ACC112 (cell line): Measurements from ENCODE around the gene NEFH.
A peak's percentile ranks its signal among the peaks of the same experiment; 100 is the strongest.

ENCODE experiments used
- H2AFZ ChIP-seq: fragments of 200-600 bp; sonication (generic); one replicate; pipeline ENCODE4 v1.6.0; 2017; ENCODE audit warnings: antibody characterized with exemption, low read length; ENCODE audit not compliant: unreplicated experiment
- H3K27ac ChIP-seq: fragments of 200-600 bp; sonication (generic); 2 replicates; pipeline ENCODE4 v1.5.1; 2014; ENCODE audit warnings: low read depth, mild to moderate bottlenecking, antibody characterized with exemption, low read length, moderate library complexity
- H3K27me3 ChIP-seq: fragments of 200-600 bp; sonication (generic); 2 replicates; pipeline ENCODE4 v1.6.1; 2014; ENCODE audit warnings: mild to moderate bottlenecking, antibody characterized with exemption, low read length, moderate library complexity, mixed read lengths; ENCODE audit not compliant: insufficient read depth
- H3K36me3 ChIP-seq: fragments of 200-600 bp; sonication (generic); 2 replicates; pipeline ENCODE4 v1.6.1; 2016; ENCODE audit warnings: mild to moderate bottlenecking, antibody characterized with exemption, low read length, moderate library complexity, mixed read lengths; ENCODE audit not compliant: insufficient read depth
- H3K4me1 ChIP-seq: fragments of 200-600 bp; sonication (generic); one replicate; pipeline ENCODE4 v1.6.1; 2016; ENCODE audit warnings: low read length, mixed read lengths; ENCODE audit not compliant: insufficient read depth, unreplicated experiment, control insufficient read depth
- H3K4me3 ChIP-seq: fragments of 200-600 bp; sonication (generic); 2 replicates; pipeline ENCODE4 v1.5.1; 2014; ENCODE audit warnings: mild to moderate bottlenecking, low read depth, low read length
- H3K79me2 ChIP-seq: fragments of 200-600 bp; sonication (generic); one replicate; pipeline ENCODE4 v1.6.0; 2016; ENCODE audit warnings: low read length; ENCODE audit not compliant: control insufficient read depth, unreplicated experiment, insufficient read depth

The NEFH gene

GRCh38 chr22:29503811-29504372, 23.9 kb downstream of the NEFH start:
- H3K79me2 ChIP-seq: no peaks in the 10 kb centered on the region
- H2AFZ ChIP-seq: no peak overlapping the region
- H3K4me1 ChIP-seq: peaks cover 4% of the 10 kb centered on the region
- H3K27ac ChIP-seq: no peak overlapping the region
- no peaks in the 10 kb centered on the region for H3K36me3 ChIP-seq
- H3K4me3 ChIP-seq: no peak overlapping the region
- H3K27me3 ChIP-seq: no peaks in the 10 kb centered on the region

- no peak overlapping the region for H3K4me3 ChIP-seq
- H3K36me3 ChIP-seq: no peaks in the 10 kb centered on the region
- H3K4me1 ChIP-seq: no peaks in the 10 kb centered on the region
- H3K27me3 ChIP-seq: no peaks in the 10 kb centered on the region
- no peak overlapping the region for H3K27ac ChIP-seq
- H2AFZ ChIP-seq: no peak overlapping the region
- no peaks in the 10 kb centered on the region for H3K79me2 ChIP-seq
These were observed 29.3 kb downstream of the NEFH start for GRCh38 chr22:29509298-29509697.

GRCh38 chr22:29509815-29510214, 29.8 kb downstream of the NEFH start:
- Histone ChIP-seq H3K27me3 (no peaks in the 10 kb centered on the region), H3K79me2 (no peaks in the 10 kb centered on the region), H3K27ac (no peak overlapping the region), H3K36me3 (no peaks in the 10 kb centered on the region), H2AFZ (no peak overlapping the region), H3K4me1 (no peaks in the 10 kb centered on the region), H3K4me3 (no peak overlapping the region)

- no peak overlapping the region for H3K4me3 ChIP-seq
- H3K79me2 ChIP-seq: no peaks in the 10 kb centered on the region
- H3K27ac ChIP-seq: no peak overlapping the region
- H3K4me1 ChIP-seq: no peaks in the 10 kb centered on the region
- no peaks in the 10 kb centered on the region for H3K27me3 ChIP-seq
- no peak overlapping the region for H2AFZ ChIP-seq
- no peaks in the 10 kb centered on the region for H3K36me3 ChIP-seq
These were observed 30.5 kb downstream of the NEFH start for GRCh38 chr22:29510542-29510941.

- H3K27ac ChIP-seq: no peak overlapping the region
- H3K27me3 ChIP-seq: no peaks in the 10 kb centered on the region
- no peaks in the 10 kb centered on the region for H3K4me1 ChIP-seq
- H3K4me3 ChIP-seq: no peak overlapping the region
- no peaks in the 10 kb centered on the region for H3K79me2 ChIP-seq
- no peak overlapping the region for H2AFZ ChIP-seq
- H3K36me3 ChIP-seq: no peaks in the 10 kb centered on the region
These were observed 31.3 kb downstream of the NEFH start for GRCh38 chr22:29511126-29511862.

GRCh38 chr22:29512031-29512430, 32.0 kb downstream of the NEFH start:
- H3K27me3 ChIP-seq: no peaks in the 10 kb centered on the region
- H3K4me1 ChIP-seq: no peaks in the 10 kb centered on the region
- H3K79me2 ChIP-seq: no peaks in the 10 kb centered on the region
- no peak overlapping the region for H2AFZ ChIP-seq
- H3K27ac ChIP-seq: no peak overlapping the region
- no peak overlapping the region for H3K4me3 ChIP-seq
- no peaks in the 10 kb centered on the region for H3K36me3 ChIP-seq

- Histone ChIP-seq H2AFZ (no peak overlapping the region), H3K4me1 (peaks cover 14% of the 10 kb centered on the region), H3K36me3 (0 out of 2 replicates have a peak, but pooled peaks cover 4% of the 10 kb centered on the region), H3K79me2 (no peaks in the 10 kb centered on the region), H3K27me3 (no peaks in the 10 kb centered on the region), H3K4me3 (no peak overlapping the region), H3K27ac (no peak overlapping the region)
These were observed 37.3 kb downstream of the NEFH start for GRCh38 chr22:29517215-29517908.

- H3K27ac ChIP-seq: no peak overlapping the region
- no peak overlapping the region for H2AFZ ChIP-seq
- H3K4me3 ChIP-seq: no peak overlapping the region
- no peaks in the 10 kb centered on the region for H3K79me2 ChIP-seq
- H3K36me3 ChIP-seq: peaks cover 6% of the 10 kb centered on the region; the same call in 1 of the 2 replicates
- no peaks in the 10 kb centered on the region for H3K27me3 ChIP-seq
- peaks cover 14% of the 10 kb centered on the region for H3K4me1 ChIP-seq
These were observed 38.4 kb downstream of the NEFH start for GRCh38 chr22:29518427-29518826.

GRCh38 chr22:29519996-29520395, 40.0 kb downstream of the NEFH start:
- peaks cover 6% of the 10 kb centered on the region; the same call in 1 of the 2 replicates for H3K36me3 ChIP-seq
- no peak overlapping the region for H3K4me3 ChIP-seq
- no peak overlapping the region for H2AFZ ChIP-seq
- H3K27me3 ChIP-seq: no peaks in the 10 kb centered on the region
- H3K79me2 ChIP-seq: no peaks in the 10 kb centered on the region
- H3K27ac ChIP-seq: no peak overlapping the region
- H3K4me1 ChIP-seq: peaks cover 14% of the 10 kb centered on the region

GRCh38 chr22:29520851-29521250, 40.8 kb downstream of the NEFH start:
- peaks cover 6% of the 10 kb centered on the region; the same call in 1 of the 2 replicates for H3K36me3 ChIP-seq
- no peaks in the 10 kb centered on the region for H3K79me2 ChIP-seq
- no peak overlapping the region for H3K4me3 ChIP-seq
- H2AFZ ChIP-seq: no peak overlapping the region
- H3K4me1 ChIP-seq: peaks cover 14% of the 10 kb centered on the region
- peak overlapping the region; percentile 75 for H3K27ac ChIP-seq
- no peaks in the 10 kb centered on the region for H3K27me3 ChIP-seq
